K562 (cell line): ENCODE data around the gene CHRDL2. TPM values are rescaled to one million over a fixed set of nuclear protein-coding genes. Genes with fewer than 3 reads are reported as not detected.

Experiments used
- CREM ChIP-seq: IDR thresholded peaks from 2 replicates; pipeline ENCODE4 v1.6.1; 2014; ENCODE audit warnings: antibody characterized with exemption, low read depth
- CXXC5 ChIP-seq: fragments of 250-450 bp; sonication (Bioruptor Pico); IDR thresholded peaks from 2 replicates; pipeline ENCODE4 v1.8.0; 2022; ENCODE audit warnings: inconsistent platforms, mild to moderate bottlenecking, moderate library complexity
- ELK1 ChIP-seq: sonication (generic); formaldehyde crosslinking; IDR thresholded peaks from 2 replicates; pipeline ENCODE4 v1.8.1; 2022; ENCODE audit warnings: missing genetic modification reagents
- KAT2B ChIP-seq: IDR thresholded peaks from one replicate; pipeline ENCODE4 v1.6.1; 2012; ENCODE audit warnings: low read depth, mild to moderate bottlenecking, control low read depth, inconsistent platforms, low read length, moderate library complexity
- PHF20 ChIP-seq: fragments of 450-650 bp; IDR thresholded peaks from 2 replicates; pipeline ENCODE4 v1.6.1; 2018; ENCODE audit not compliant: partially characterized antibody
- RB1 ChIP-seq: fragments of 450-650 bp; IDR thresholded peaks from 2 replicates; pipeline ENCODE4 v1.6.1; 2017; ENCODE audit warnings: low read depth, mild to moderate bottlenecking
- REST ChIP-seq, 2 experiments: fragments of 450-650 bp; formaldehyde crosslinking in 1 of 2; IDR thresholded peaks; 2 replicates each; pipeline versions ENCODE4 v1.4.0 to v1.6.1; 2014 to 2020; ENCODE audit warnings: mild to moderate bottlenecking in 2 of 2, borderline replicate concordance in 1 of 2, low read depth in 1 of 2
- TRIM28 ChIP-seq: fragments of 450-650 bp; IDR thresholded peaks from 2 replicates; pipeline ENCODE4 v1.6.1; 2017
- polyA plus RNA-seq, 8 experiments: library from polyadenylated mRNA; depleted of rRNA in 4 of 8; stranded (reverse) in 5 of 8; unstranded in 3 of 8; fragments of >200 nt; fragmentation: Nextera tagmentation in 2 of 8; fragmentation: Illumina TruSeq in 1 of 8; extraction: Ambion mirVana in 2 of 8; extraction: Trizol in 1 of 8; gene quantifications; 2 replicates each; pipeline versions ENCODE4 v1.2.1 to v1.2.3, GENCODE V29; 2011 to 2014; ENCODE audit warnings: inconsistent platforms in 1 of 8, missing spikeins in 1 of 8
- total RNA-seq, 7 experiments: library from RNA; depleted of rRNA in 6 of 7; stranded (reverse); fragments of >200 nt in 6 of 7; fragmentation: Illumina TruSeq in 2 of 7; extraction: Trizol in 2 of 7; gene quantifications; 2 replicates each; pipeline versions ENCODE4 v1.2.1 to v1.2.3, GENCODE V29; 2011 to 2021; ENCODE audit warnings: low replicate concordance in 1 of 7
- TF ChIP-seq, protein P1 (sequence below): sonication (generic); formaldehyde crosslinking; IDR thresholded peaks from 2 replicates; pipeline ENCODE4 v1.8.0; 2022; ENCODE audit warnings: missing genetic modification reagents, mild to moderate bottlenecking, moderate library complexity, borderline replicate concordance

CHRDL2 gene
- total and polyA plus RNA-seq, 9 of the 15 experiments (the other 6 are each of a cell fraction or from before 2014, with no cell fraction given) = not detected

DNA sequence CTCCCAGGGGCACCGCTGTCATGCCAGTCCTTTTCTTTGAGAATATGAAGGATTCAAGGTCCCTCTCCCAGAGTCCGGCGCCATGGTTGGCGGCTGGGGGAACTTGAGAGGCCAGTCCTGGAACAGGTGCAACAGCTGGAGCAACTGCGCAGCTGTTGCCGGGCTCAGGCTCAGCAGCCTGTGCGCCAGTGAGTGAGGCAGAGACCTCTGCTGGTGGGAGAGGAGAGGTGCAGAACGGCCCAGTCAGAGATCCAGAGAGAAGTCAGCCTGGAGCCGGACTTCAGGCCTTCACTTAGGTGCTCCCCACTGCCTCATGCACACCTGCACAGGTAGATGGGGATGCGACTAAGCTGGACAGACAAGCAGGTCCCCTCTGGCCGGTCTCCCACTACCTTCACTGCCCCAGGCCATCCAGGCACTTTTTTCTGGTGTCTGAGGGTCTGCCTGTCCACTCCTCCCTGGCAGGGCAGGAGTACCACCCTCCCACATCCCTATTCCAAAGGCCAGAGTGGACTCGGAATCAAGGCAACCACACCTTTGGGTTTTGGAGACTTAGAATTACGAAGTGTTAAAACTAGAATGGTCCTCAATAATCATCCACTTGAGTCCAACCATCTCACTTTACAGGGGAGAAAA is 4.6 kb downstream of the CHRDL2 start (continued):
- TF ChIP-seq CXXC5 = no peak
- peak; percentile 68 for TF ChIP-seq RB1
- no peak for TF ChIP-seq ELK1 (CRISPR knock-in tag)
- TF ChIP-seq PHF20 = no peak
- TF ChIP-seq TRIM28 = no peak
- peak; percentile 41; the same call in 1 of the 2 replicates for TF ChIP-seq CREM
- TF ChIP-seq REST (IDR thresholded peaks at IDR 0.05; ENCODE audit: borderline replicate concordance) = peak; percentile 78
- TF ChIP-seq REST (CRISPR knock-in tag; IDR thresholded peaks at IDR 0.05; ENCODE audit: low read depth) = no peak
- TF ChIP-seq, protein P1, sequence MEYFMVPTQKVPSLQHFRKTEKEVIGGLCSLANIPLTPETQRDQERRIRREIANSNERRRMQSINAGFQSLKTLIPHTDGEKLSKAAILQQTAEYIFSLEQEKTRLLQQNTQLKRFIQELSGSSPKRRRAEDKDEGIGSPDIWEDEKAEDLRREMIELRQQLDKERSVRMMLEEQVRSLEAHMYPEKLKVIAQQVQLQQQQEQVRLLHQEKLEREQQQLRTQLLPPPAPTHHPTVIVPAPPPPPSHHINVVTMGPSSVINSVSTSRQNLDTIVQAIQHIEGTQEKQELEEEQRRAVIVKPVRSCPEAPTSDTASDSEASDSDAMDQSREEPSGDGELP (CRISPR knock-in tag) = peak; percentile 96
- TF ChIP-seq KAT2B = no peak
